Ureter (tissue), 1 donor: ENCODE measurements around the gene WARS2. TPM values are rescaled to one million over a fixed set of nuclear protein-coding genes. Genes with fewer than 3 reads are reported as not detected.
"Not testable (repeated sequence)": the region's sequence is repeated elsewhere in the genome, so short reads cannot be mapped to it uniquely, and the experiment has no call there.

Experiments
- DNase-seq: peaks from one replicate; pipeline ENCODE4 v3.0.0-alpha.2; 2020; ENCODE audit warnings: low spot score
- total RNA-seq: library from RNA; stranded (reverse); gene quantifications from one replicate; pipeline ENCODE4 v1.2.4, GENCODE V29; 2023
- donor health status: DM: yes; HTN: yes; CAD: no.

The WARS2 gene
- 18.7 TPM for total RNA-seq

GRCh38 chr1:119140177-119141019, at the start of gene WARS2:
Gene WARS2, minus strand, starts transcription at chr1:119140653. Its CDS starts 9 bp downstream, at chr1:119140644.
- DNase-seq: peak; percentile 96

GRCh38 chr1:119188926-119189325, 48.5 kb upstream of the WARS2 start:
- no peak for DNase-seq

GRCh38 chr1:119187416-119187815, 47.0 kb upstream of the WARS2 start:
- DNase-seq: no peak

GRCh38 chr1:119186471-119186870, 46.0 kb upstream of the WARS2 start:
- DNase-seq: no peak

GRCh38 chr1:119184972-119185371, 44.5 kb upstream of the WARS2 start:
- no peak for DNase-seq

- no peak for DNase-seq
These were observed 40.8 kb upstream of the WARS2 start for GRCh38 chr1:119181218-119181617.

- no peak for DNase-seq
These were observed 38.6 kb upstream of the WARS2 start for GRCh38 chr1:119179051-119179450.

GRCh38 chr1:119172927-119173326, 32.5 kb upstream of the WARS2 start:
- not testable (repeated sequence) for DNase-seq

GRCh38 chr1:119171381-119172010, 31.0 kb upstream of the WARS2 start:
- DNase-seq: not testable (repeated sequence)

- DNase-seq: no peak
These were observed 22.9 kb upstream of the WARS2 start for GRCh38 chr1:119163396-119163795.

- DNase-seq: no peak
These were observed 20.4 kb upstream of the WARS2 start for GRCh38 chr1:119160866-119161265.

GRCh38 chr1:119160409-119160808, 20.0 kb upstream of the WARS2 start:
- no peak for DNase-seq

GRCh38 chr1:119159966-119160365, 19.5 kb upstream of the WARS2 start:
- no peak for DNase-seq

- no peak for DNase-seq
These were observed 18.7 kb upstream of the WARS2 start for GRCh38 chr1:119159111-119159510.

- not testable (repeated sequence) for DNase-seq
These were observed 16.3 kb upstream of the WARS2 start for GRCh38 chr1:119156761-119157160.

- DNase-seq: not testable (repeated sequence)
These were observed 14.6 kb upstream of the WARS2 start for GRCh38 chr1:119155069-119155468.

- DNase-seq: no peak
These were observed 9.7 kb upstream of the WARS2 start for GRCh38 chr1:119150150-119150549.

GRCh38 chr1:119147661-119148090, 7.2 kb upstream of the WARS2 start:
- no peak for DNase-seq

GRCh38 chr1:119146466-119146865, 6.0 kb upstream of the WARS2 start:
- DNase-seq: no peak

GRCh38 chr1:119144813-119145212, 4.4 kb upstream of the WARS2 start:
- DNase-seq: no peak

GRCh38 chr1:119143706-119144105, 3.3 kb upstream of the WARS2 start:
- DNase-seq: no peak

GRCh38 chr1:119141660-119142059, 1.2 kb upstream of the WARS2 start:
- DNase-seq: no peak

GRCh38 chr1:119141020-119141424, 569 bp upstream of the WARS2 start:
- DNase-seq: no peak
